GM20000 (cell line): ENCODE results near the gene FOXC1.
A peak's percentile ranks its signal among the peaks of the same experiment; 100 is the strongest.

Experiments used
- DNase-seq: peaks from one replicate; pipeline ENCODE4 v3.0.0; 2012; ENCODE audit warnings: low spot score
- CTCF ChIP-seq: IDR thresholded peaks from 2 replicates; pipeline ENCODE4 v1.5.1; 2012; ENCODE audit warnings: mild to moderate bottlenecking, control low read depth; ENCODE audit errors: extremely low read depth, missing control alignments

FOXC1 gene

GRCh38 chr6:1635305-1636010 is 25.7 kb downstream of the FOXC1 start:
- TF ChIP-seq CTCF: no peak
- no peak for DNase-seq

- DNase-seq: no peak
- TF ChIP-seq CTCF: no peak
These were observed 26.6 kb downstream of the FOXC1 start for GRCh38 chr6:1636272-1636825.

GRCh38 chr6:1636971-1637871 is 27.5 kb downstream of the FOXC1 start:
- TF ChIP-seq CTCF: no peak
- peak; percentile 26 for DNase-seq

- no peak for DNase-seq
- TF ChIP-seq CTCF: no peak
These were observed 29.7 kb downstream of the FOXC1 start for GRCh38 chr6:1639430-1639829.

- no peak for DNase-seq
- TF ChIP-seq CTCF: no peak
These were observed 30.8 kb downstream of the FOXC1 start for GRCh38 chr6:1640476-1640875.

DNA sequence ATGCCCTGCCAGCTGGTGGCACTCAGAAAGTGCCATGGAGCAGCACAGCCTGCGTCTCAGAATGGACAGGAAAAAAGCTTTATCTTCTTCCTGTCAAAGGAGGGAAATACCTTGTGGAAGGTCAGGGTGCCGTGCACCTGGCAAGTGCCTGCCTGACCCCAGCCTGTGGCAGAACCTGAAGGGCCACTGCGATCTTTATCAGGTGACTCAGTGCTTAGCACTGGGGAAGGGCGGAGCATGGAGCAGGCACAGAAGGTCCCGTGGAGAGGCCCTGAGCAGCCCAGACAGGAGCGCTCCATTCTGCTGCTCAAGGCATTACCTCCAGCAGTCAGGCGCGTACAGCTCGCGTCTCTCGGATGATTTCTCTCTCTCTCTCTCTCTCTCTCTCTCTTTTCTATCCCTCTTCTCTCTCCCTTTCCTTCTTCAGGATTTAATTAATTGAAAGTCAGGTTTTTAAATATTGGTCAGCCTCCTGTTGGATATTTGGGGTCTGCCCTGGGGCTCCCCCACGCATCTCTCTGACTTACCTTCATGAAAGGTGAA is 31.7 kb downstream of the FOXC1 start:
- no peak for DNase-seq
- no peak for TF ChIP-seq CTCF

GRCh38 chr6:1643111-1643510 is 33.4 kb downstream of the FOXC1 start:
- TF ChIP-seq CTCF: no peak
- no peak for DNase-seq
